HCT116 (cell line): ENCODE data around the gene APOBEC3F. TPM values are rescaled to one million over a fixed set of nuclear protein-coding genes. Genes with fewer than 3 reads are reported as not detected.
"Not testable (repeated sequence)": the region's sequence is repeated elsewhere in the genome, so short reads cannot be mapped to it uniquely, and the experiment has no call there.

Source experiments
- ATAC-seq: fragments of 200-7000 bp; cut with Tn5 transposase; 2 replicates; pipeline ENCODE4 v1.9.1; 2020; ENCODE audit warnings: mild to moderate bottlenecking, moderate library complexity
- BruUV-seq: library from RNA; stranded (reverse); fragments of 400-500 nt; replicated peaks from 2 replicates; lab custom pipeline; 2021; lab: Mats Ljungman, UMichigan
- CTCF ChIA-PET: fragments of 300-600 bp; sonication (Branson Sonifier 250); formaldehyde crosslinking; loops from one replicate; lab custom pipeline; 2021; ENCODE audit warnings: antibody characterized with exemption; lab: Charles Lee
- POLR2A ChIA-PET: fragments of 300-600, 350-600 bp; sonication (Branson Sonifier 250); formaldehyde crosslinking; loops from one replicate; lab custom pipeline; 2021; ENCODE audit warnings: antibody characterized with exemption; lab: Charles Lee
- RAD21 ChIA-PET, 2 experiments: fragments of 300-600 bp; sonication (Branson Sonifier 250); formaldehyde crosslinking; loops; one replicate each; lab custom pipeline; 2023; ENCODE audit warnings: low total read pairs in 2 of 2; ENCODE audit not compliant: uncharacterized antibody in 2 of 2, unreplicated experiment in 2 of 2, low non-redundant PET in 1 of 2; lab: Charles Lee
- DNase-seq: peaks from one replicate; pipeline ENCODE4 v3.0.0-alpha.2; 2010; ENCODE audit warnings: low read depth, low spot score
- H2AFZ ChIP-seq: fragments of 200-600 bp; shearing (Covaris generic), sonication (generic); 2 replicates; pipeline ENCODE4 v1.6.1; 2017; ENCODE audit warnings: low read depth, mixed run types, mixed read lengths, antibody characterized with exemption, low read length; ENCODE audit not compliant: poor library complexity, severe bottlenecking
- H3K27ac ChIP-seq: 2 replicates; pipeline ENCODE4 v1.5.1; 2012; ENCODE audit warnings: low read depth, low read length
- H3K27me3 ChIP-seq: fragments of 200-600 bp; sonication (generic); 2 replicates; pipeline ENCODE4 v1.6.1; 2016; ENCODE audit warnings: mixed run types, low read length, mixed read lengths; ENCODE audit not compliant: insufficient read depth
- H3K36me3 ChIP-seq, 2 experiments: fragments of 200-500 bp in 1 of 2; fragments of 200-600 bp in 1 of 2; sonication (Bioruptor generic) in 1 of 2; sonication (generic) in 1 of 2; 2 replicates each; pipeline versions ENCODE4 v1.5.1 to v1.6.1; 2014 to 2016; ENCODE audit warnings: low read length in 2 of 2, inconsistent platforms in 1 of 2, mixed read lengths in 1 of 2, mixed run types in 1 of 2; ENCODE audit not compliant: insufficient read depth in 2 of 2, control insufficient read depth in 1 of 2
- H3K4me1 ChIP-seq, 2 experiments: fragments of 200-600 bp in 1 of 2; sonication (generic) in 1 of 2; 2 replicates each; pipeline versions ENCODE4 v1.5.1 to v1.6.1; 2012 to 2017; ENCODE audit warnings: low read length in 2 of 2, inconsistent platforms in 1 of 2, mild to moderate bottlenecking in 1 of 2, mixed read lengths in 1 of 2, mixed run types in 1 of 2, moderate library complexity in 1 of 2; ENCODE audit not compliant: insufficient read depth in 2 of 2, control insufficient read depth in 1 of 2
- H3K4me2 ChIP-seq: fragments of 200-600 bp; sonication (generic); 2 replicates; pipeline ENCODE4 v1.6.1; 2017; ENCODE audit warnings: mixed run types, low read length, mixed read lengths
- H3K4me3 ChIP-seq, 2 experiments: fragments of 200-600 bp in 1 of 2; sonication (generic) in 1 of 2; replicated peaks in 1 of 2; 2 replicates each; pipeline ENCODE4 v1.5.1; 2011 to 2016; ENCODE audit warnings: low read length in 2 of 2, control low read depth in 1 of 2, low read depth in 1 of 2, mild to moderate bottlenecking in 1 of 2, mixed read lengths in 1 of 2, mixed run types in 1 of 2
- H3K79me2 ChIP-seq: fragments of 200-600 bp; sonication (generic); 2 replicates; pipeline ENCODE4 v1.6.1; 2017; ENCODE audit warnings: mild to moderate bottlenecking, mixed run types, low read length, moderate library complexity, mixed read lengths; ENCODE audit not compliant: insufficient read depth
- H3K9ac ChIP-seq: fragments of 200-600 bp; sonication (generic); 2 replicates; pipeline ENCODE4 v1.6.1; 2016; ENCODE audit warnings: low read length, mixed read lengths
- H3K9me2 ChIP-seq: fragments of 200-600 bp; sonication (generic), shearing (Covaris generic); 2 replicates; pipeline ENCODE4 v1.6.1; 2017; ENCODE audit warnings: mixed run types, mild to moderate bottlenecking, moderate library complexity; ENCODE audit not compliant: insufficient read depth
- H3K9me3 ChIP-seq, 2 experiments: fragments of 200-500 bp in 1 of 2; fragments of 200-600 bp in 1 of 2; sonication (Bioruptor generic) in 1 of 2; sonication (generic) in 1 of 2; 2 replicates each; pipeline ENCODE4 v1.6.1; 2014 to 2017; ENCODE audit warnings: low read length in 2 of 2, mixed read lengths in 2 of 2, inconsistent platforms in 1 of 2, low read depth in 1 of 2, mild to moderate bottlenecking in 1 of 2, mixed run types in 1 of 2, moderate library complexity in 1 of 2; ENCODE audit not compliant: control insufficient read depth in 1 of 2, insufficient read depth in 1 of 2
- H4K20me1 ChIP-seq: fragments of 200-600 bp; sonication (generic), shearing (Covaris generic); 2 replicates; pipeline ENCODE4 v1.6.1; 2017; ENCODE audit warnings: mixed run types, mild to moderate bottlenecking, moderate library complexity; ENCODE audit not compliant: insufficient read depth
- CBX3 ChIP-seq: IDR thresholded peaks from 2 replicates; pipeline ENCODE4 v1.6.1; 2012; ENCODE audit warnings: low read depth
- EGR1 ChIP-seq: IDR thresholded peaks from 2 replicates; pipeline ENCODE4 v1.6.1; 2012; ENCODE audit warnings: low read depth
- POLR2AphosphoS5 ChIP-seq: IDR thresholded peaks from 2 replicates; pipeline ENCODE4 v1.6.1; 2011; ENCODE audit warnings: mild to moderate bottlenecking, low read depth, low read length, moderate library complexity
- SRF ChIP-seq: IDR thresholded peaks from 2 replicates; pipeline ENCODE4 v1.6.1; 2012; ENCODE audit warnings: low read depth
- TCF7L2 ChIP-seq: IDR thresholded peaks from 2 replicates; pipeline ENCODE4 v1.7.0; 2011; ENCODE audit warnings: borderline replicate concordance, inconsistent platforms; ENCODE audit not compliant: insufficient read depth, insufficient read length; ENCODE audit errors: extremely low read depth
- ZFX ChIP-seq: fragments of 450-650 bp; IDR thresholded peaks from 2 replicates; pipeline ENCODE4 v1.6.1; 2017
- intact Hi-C: fragments of 100-400 bp; cut with micrococcal nuclease; formaldehyde crosslinking; loops from 2 replicates; pipeline ENCODE4 v1.10.0; 2022
- total RNA-seq: library from RNA; stranded (reverse); gene quantifications from one replicate; pipeline ENCODE4 v1.2.1, GENCODE V29; 2021; ENCODE audit not compliant: unreplicated experiment
- TF ChIP-seq, protein P1 (sequence below): IDR thresholded peaks from 2 replicates; pipeline ENCODE4 v1.6.1; 2012
- TF ChIP-seq, protein P2 (sequence below), 3 experiments: fragments of 200-600 bp in 1 of 3; sonication (generic) in 1 of 3; IDR thresholded peaks in 2 of 3; conservative IDR thresholded peaks in 1 of 3; 2 replicates each; pipeline ENCODE4 v1.5.1; 2012 to 2017; ENCODE audit warnings: low read depth in 2 of 3, low read length in 2 of 3, antibody characterized with exemption in 1 of 3, borderline replicate concordance in 1 of 3, control low read depth in 1 of 3, mild to moderate bottlenecking in 1 of 3, mixed read lengths in 1 of 3, mixed run types in 1 of 3, moderate library complexity in 1 of 3; ENCODE audit not compliant: insufficient read depth in 1 of 3

Gene APOBEC3F
- total RNA-seq, 1 experiment from 2014 or later, result 11.1 TPM

GRCh38 chr22:39041908-39042307 lies 1.2 kb downstream of the APOBEC3F start (continued):
- TF ChIP-seq EGR1 (no peak), CBX3 (no peak), TCF7L2 (no peak), ZFX (no peak), SRF (no peak), POLR2AphosphoS5 (no peak)
- TF ChIP-seq, protein P1, sequence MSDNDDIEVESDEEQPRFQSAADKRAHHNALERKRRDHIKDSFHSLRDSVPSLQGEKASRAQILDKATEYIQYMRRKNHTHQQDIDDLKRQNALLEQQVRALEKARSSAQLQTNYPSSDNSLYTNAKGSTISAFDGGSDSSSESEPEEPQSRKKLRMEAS, result no peak
- TF ChIP-seq, protein P2, sequence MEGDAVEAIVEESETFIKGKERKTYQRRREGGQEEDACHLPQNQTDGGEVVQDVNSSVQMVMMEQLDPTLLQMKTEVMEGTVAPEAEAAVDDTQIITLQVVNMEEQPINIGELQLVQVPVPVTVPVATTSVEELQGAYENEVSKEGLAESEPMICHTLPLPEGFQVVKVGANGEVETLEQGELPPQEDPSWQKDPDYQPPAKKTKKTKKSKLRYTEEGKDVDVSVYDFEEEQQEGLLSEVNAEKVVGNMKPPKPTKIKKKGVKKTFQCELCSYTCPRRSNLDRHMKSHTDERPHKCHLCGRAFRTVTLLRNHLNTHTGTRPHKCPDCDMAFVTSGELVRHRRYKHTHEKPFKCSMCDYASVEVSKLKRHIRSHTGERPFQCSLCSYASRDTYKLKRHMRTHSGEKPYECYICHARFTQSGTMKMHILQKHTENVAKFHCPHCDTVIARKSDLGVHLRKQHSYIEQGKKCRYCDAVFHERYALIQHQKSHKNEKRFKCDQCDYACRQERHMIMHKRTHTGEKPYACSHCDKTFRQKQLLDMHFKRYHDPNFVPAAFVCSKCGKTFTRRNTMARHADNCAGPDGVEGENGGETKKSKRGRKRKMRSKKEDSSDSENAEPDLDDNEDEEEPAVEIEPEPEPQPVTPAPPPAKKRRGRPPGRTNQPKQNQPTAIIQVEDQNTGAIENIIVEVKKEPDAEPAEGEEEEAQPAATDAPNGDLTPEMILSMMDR (IDR thresholded peaks at IDR 0.05 in 2 of 3, conservative IDR thresholded peaks at IDR 0.05 in 1 of 3; ENCODE audit: borderline replicate concordance in 1 of 3, insufficient read depth in 1 of 3, low read depth in 2 of 3, low read length in 2 of 3), result no peak

DNA sequence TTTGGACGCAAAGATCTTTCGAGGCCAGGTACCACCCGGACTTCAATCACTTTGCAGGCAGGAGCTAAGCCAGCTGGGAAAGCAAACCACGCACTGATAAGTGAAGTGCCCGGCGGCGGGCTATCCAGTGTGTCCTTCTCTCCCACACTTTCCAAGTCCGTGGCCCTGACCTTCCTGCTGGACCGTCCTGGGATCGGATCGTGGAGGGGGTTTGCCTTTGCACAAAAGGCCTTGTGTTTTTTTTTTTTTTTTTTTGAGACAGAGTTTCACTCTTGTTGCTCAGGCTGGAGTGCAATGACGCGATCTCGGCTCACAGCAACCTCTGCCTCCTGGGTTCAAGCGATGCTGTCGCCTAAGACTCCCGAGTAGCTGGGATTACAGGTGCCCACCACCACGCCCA lies 2.4 kb downstream of the APOBEC3F start:
- ATAC-seq, H3K4me3 ChIP-seq, H4K20me1 ChIP-seq, H3K9me2 ChIP-seq, CTCF ChIA-PET, H3K79me2 ChIP-seq, H3K36me3 ChIP-seq, intact Hi-C loops, DNase-seq, H3K4me2 ChIP-seq, POLR2A ChIA-PET, H3K27ac ChIP-seq, H3K27me3 ChIP-seq, H2AFZ ChIP-seq, BruUV-seq, RAD21 ChIA-PET, H3K9ac ChIP-seq, H3K9me3 ChIP-seq: not testable (repeated sequence)
- H3K4me1 ChIP-seq, result peaks cover 16 to 21% of the 10 kb centered on the region in 2 experiments

- intact Hi-C loops, DNase-seq, POLR2A ChIA-PET, H2AFZ ChIP-seq, H3K27me3 ChIP-seq, H3K4me2 ChIP-seq, H3K9me3 ChIP-seq, H3K9me2 ChIP-seq, CTCF ChIA-PET, ATAC-seq, RAD21 ChIA-PET, H3K36me3 ChIP-seq, H3K9ac ChIP-seq, H4K20me1 ChIP-seq, H3K79me2 ChIP-seq, BruUV-seq, H3K4me3 ChIP-seq, H3K27ac ChIP-seq: not testable (repeated sequence)
- H3K4me1 ChIP-seq, result peaks cover 19 to 29% of the 10 kb centered on the region in 2 experiments
These were observed 4.5 kb downstream of the APOBEC3F start for GRCh38 chr22:39045136-39045535.

GRCh38 chr22:39049486-39049885 lies 8.8 kb downstream of the APOBEC3F start:
- DNase-seq, H3K4me3 ChIP-seq, intact Hi-C loops, H3K79me2 ChIP-seq, RAD21 ChIA-PET, ATAC-seq, H3K27me3 ChIP-seq, H3K9me2 ChIP-seq, H3K27ac ChIP-seq, H2AFZ ChIP-seq, H4K20me1 ChIP-seq, H3K9me3 ChIP-seq, H3K36me3 ChIP-seq, BruUV-seq: not testable (repeated sequence)
- Histone ChIP-seq H3K4me2 (peak overlapping the region; percentile 46), H3K4me1 (peaks cover 24 to 35% of the 10 kb centered on the region in 2 experiments), H3K9ac (peak overlapping the region; percentile 8; the same call in 1 of the 2 replicates)
- ChIA-PET CTCF (interaction anchor here (0.7 kb wide), 1 partner anchor 294 kb away, joined by 3 read pairs; no protein-coding TSS in a partner anchor), POLR2A (interaction anchor here (0.6 kb wide), 1 partner anchor 28 kb away, joined by 4 read pairs; the partner anchor contains the start of gene APOBEC3D)
